ENCODE data around the gene CIAO3. TPM values are rescaled to one million over a fixed set of nuclear protein-coding genes. Genes with fewer than 3 reads are reported as not detected.
A peak's percentile ranks its signal among the peaks of the same experiment; 100 is the strongest.
"Not testable (repeated sequence)": the region's sequence is repeated elsewhere in the genome, so short reads cannot be mapped to it uniquely, and the experiment has no call there.

CIAO3 gene
- polyA plus RNA-seq, 1 donor from 2014 or later = 57.8 TPM

- Histone ChIP-seq H3K36me3 (ENCODE audit: insufficient read depth, low read length) (no peaks in the 10 kb centered on the region), H3K9me3 (ENCODE audit: low read length) (no peaks in the 10 kb centered on the region), H3K4me2 (ENCODE audit: low read length) (peak within 1 kb of the TSS; percentile 59), H3K4me3 (ENCODE audit: low read length) (peak within 1 kb of the TSS; percentile 61), H3K79me2 (replicated peaks; ENCODE audit: insufficient read depth, low read length) (peaks cover 21% of the 10 kb centered on the region), H3F3A (ENCODE audit: insufficient read depth, low read length, poor library complexity, severe bottlenecking) (peaks cover 5% of the 10 kb centered on the region), H3K27me3 (ENCODE audit: insufficient read depth, low read depth, low read length) (no peaks in the 10 kb centered on the region), H2AFZ (ENCODE audit: low read depth, low read length) (no peak within 1 kb of the TSS), H3K9me2 (ENCODE audit: insufficient read depth, low read length) (no peaks in the 10 kb centered on the region), H3K9ac (ENCODE audit: low read length) (peak within 1 kb of the TSS; percentile 51), H3K27ac (ENCODE audit: low read length) (peak within 1 kb of the TSS; percentile 58), H4K20me1 (ENCODE audit: insufficient read depth) (no peaks in the 10 kb centered on the region)
- TF ChIP-seq EP300 (conservative IDR thresholded peaks at IDR 0.05; ENCODE audit: poor library complexity, severe bottlenecking) (no peak), MXI1 (conservative IDR thresholded peaks at IDR 0.05; ENCODE audit: poor library complexity, severe bottlenecking) (peak; percentile 8)
Observed at GRCh38 chr16:714558-715476, 26.0 kb downstream of the CIAO3 start, which contains the start of gene METRN. METRN (plus strand) TSS chr16:715118; CDS start chr16:715290, 172 bp downstream.

GRCh38 chr16:714079-714478 is 26.7 kb downstream of the CIAO3 start:
- Histone ChIP-seq H3K27me3 (ENCODE audit: insufficient read depth, low read depth, low read length) (no peaks in the 10 kb centered on the region), H3K4me3 (ENCODE audit: low read length) (no peak overlapping the region), H3K9me2 (ENCODE audit: insufficient read depth, low read length) (no peaks in the 10 kb centered on the region), H3K36me3 (ENCODE audit: insufficient read depth, low read length) (no peaks in the 10 kb centered on the region), H3K79me2 (replicated peaks; ENCODE audit: insufficient read depth, low read length) (peaks cover 21% of the 10 kb centered on the region), H3K9me3 (ENCODE audit: low read length) (no peaks in the 10 kb centered on the region), H2AFZ (ENCODE audit: low read depth, low read length) (no peak overlapping the region), H3K9ac (ENCODE audit: low read length) (no peak overlapping the region), H4K20me1 (ENCODE audit: insufficient read depth) (no peaks in the 10 kb centered on the region), H3K4me2 (ENCODE audit: low read length) (no peak overlapping the region), H3K27ac (ENCODE audit: low read length) (no peak overlapping the region), H3F3A (ENCODE audit: insufficient read depth, low read length, poor library complexity, severe bottlenecking) (peaks cover 5% of the 10 kb centered on the region)
- TF ChIP-seq RAD21 (conservative IDR thresholded peaks at IDR 0.05) (no peak), SMC3 (conservative IDR thresholded peaks at IDR 0.05; ENCODE audit: poor library complexity) (no peak)

GRCh38 chr16:712740-713250 is 28.0 kb downstream of the CIAO3 start:
- not testable (repeated sequence) for H3K9me3 ChIP-seq (ENCODE audit: low read length); H3K4me2 ChIP-seq (ENCODE audit: low read length); H3K36me3 ChIP-seq (ENCODE audit: insufficient read depth, low read length); H3K4me3 ChIP-seq (ENCODE audit: low read length); H3K27ac ChIP-seq (ENCODE audit: low read length); H3K9ac ChIP-seq (ENCODE audit: low read length); H3F3A ChIP-seq (ENCODE audit: insufficient read depth, low read length, poor library complexity, severe bottlenecking); H3K27me3 ChIP-seq (ENCODE audit: insufficient read depth, low read depth, low read length); H2AFZ ChIP-seq (ENCODE audit: low read depth, low read length); H3K9me2 ChIP-seq (ENCODE audit: insufficient read depth, low read length); H4K20me1 ChIP-seq (ENCODE audit: insufficient read depth)
- TF ChIP-seq RAD21 (conservative IDR thresholded peaks at IDR 0.05) = peak; percentile 25
- peak; percentile 30 for TF ChIP-seq SMC3 (conservative IDR thresholded peaks at IDR 0.05; ENCODE audit: poor library complexity)
- TF ChIP-seq CTCF (IDR thresholded peaks at IDR 0.05; ENCODE audit: poor library complexity, severe bottlenecking) = peak; percentile 57
- H3K79me2 ChIP-seq (replicated peaks; ENCODE audit: insufficient read depth, low read length) = peaks cover 21% of the 10 kb centered on the region
